HCT116 (cell line): ENCODE data around the gene ACOXL.
A peak's percentile ranks its signal among the peaks of the same experiment; 100 is the strongest.

Experiments used
- CBX3 ChIP-seq: IDR thresholded peaks from 2 replicates; pipeline ENCODE4 v1.6.1; 2012; ENCODE audit warnings: low read depth
- CTCF ChIP-seq, 3 experiments: fragments of 200-600 bp in 1 of 3; sonication (generic) in 1 of 3; IDR thresholded peaks in 2 of 3; conservative IDR thresholded peaks in 1 of 3; 2 replicates each; pipeline ENCODE4 v1.5.1; 2012 to 2017; ENCODE audit warnings: low read depth in 2 of 3, low read length in 2 of 3, antibody characterized with exemption in 1 of 3, borderline replicate concordance in 1 of 3, control low read depth in 1 of 3, mild to moderate bottlenecking in 1 of 3, mixed read lengths in 1 of 3, mixed run types in 1 of 3, moderate library complexity in 1 of 3; ENCODE audit not compliant: insufficient read depth in 1 of 3
- EZH2 ChIP-seq: fragments of 200-600 bp; sonication (generic); IDR thresholded peaks from 2 replicates; pipeline ENCODE4 v1.6.1; 2017; ENCODE audit warnings: antibody characterized with exemption, mixed run types
- JUND ChIP-seq: IDR thresholded peaks from 2 replicates; pipeline ENCODE4 v1.6.1; 2012
- MAX ChIP-seq: IDR thresholded peaks from 2 replicates; pipeline ENCODE4 v1.6.1; 2012
- POLR2A ChIP-seq: IDR thresholded peaks from 2 replicates; pipeline ENCODE4 v1.7.0; 2011; ENCODE audit warnings: borderline replicate concordance; ENCODE audit not compliant: insufficient read depth, insufficient read length; ENCODE audit errors: extremely low read depth
- POLR2AphosphoS5 ChIP-seq: IDR thresholded peaks from 2 replicates; pipeline ENCODE4 v1.6.1; 2011; ENCODE audit warnings: mild to moderate bottlenecking, low read depth, low read length, moderate library complexity
- RAD21 ChIP-seq: IDR thresholded peaks from 2 replicates; pipeline ENCODE4 v1.6.1; 2012; ENCODE audit warnings: low read depth, mild to moderate bottlenecking
- REST ChIP-seq: IDR thresholded peaks from 2 replicates; pipeline ENCODE4 v1.6.1; 2012; ENCODE audit warnings: low read depth
- SIN3A ChIP-seq: IDR thresholded peaks from 2 replicates; pipeline ENCODE4 v1.6.1; 2012; ENCODE audit warnings: low read depth
- SP1 ChIP-seq: IDR thresholded peaks from 2 replicates; pipeline ENCODE4 v1.6.1; 2012; ENCODE audit warnings: low read depth

GRCh38 chr2:111100765-111101162 lies 368.4 kb downstream of the ACOXL start:
- peak in 2 of 3 experiments; percentile 13 to 34; a peak in 2 of 6 replicates for TF ChIP-seq CTCF (IDR thresholded peaks at IDR 0.05 in 2 of 3, conservative IDR thresholded peaks at IDR 0.05 in 1 of 3; ENCODE audit: borderline replicate concordance in 1 of 3, insufficient read depth in 1 of 3, low read depth in 2 of 3, low read length in 2 of 3)
- no peak for TF ChIP-seq POLR2AphosphoS5
- no peak for TF ChIP-seq POLR2A
- no peak for TF ChIP-seq RAD21
- TF ChIP-seq CBX3, result peak; percentile 73; the same call in 1 of the 2 replicates
- TF ChIP-seq MAX, result no peak
- TF ChIP-seq REST, result no peak
- TF ChIP-seq SIN3A, result no peak
- TF ChIP-seq JUND, result peak; percentile 69
- TF ChIP-seq EZH2, result no peak
- TF ChIP-seq SP1, result peak; percentile 38; the same call in 1 of the 2 replicates
